Activated CD8-positive, alpha-beta T cell treated with anti-CD3 and anti-CD28 coated beads for 36 hours (primary cell): Measurements from ENCODE around the gene ASB1. TPM values are rescaled to one million over a fixed set of nuclear protein-coding genes. Genes with fewer than 3 reads are reported as not detected.

Experiments used
- ATAC-seq: fragments of 200-7000 bp; cut with Tn5 transposase; one replicate; pipeline ENCODE4 v1.10.0; 2021; ENCODE audit warnings: mild to moderate bottlenecking, moderate library complexity
- CTCF ChIA-PET: fragments of 350-600 bp; sonication (Branson Sonifier 250); formaldehyde crosslinking; loops from one replicate; lab custom pipeline; 2021; ENCODE audit warnings: antibody characterized with exemption; lab: Charles Lee
- POLR2A ChIA-PET: fragments of 350-600 bp; sonication (Branson Sonifier 250); formaldehyde crosslinking; loops from one replicate; lab custom pipeline; 2021; ENCODE audit warnings: antibody characterized with exemption; lab: Charles Lee
- DNase-seq: peaks from one replicate; pipeline ENCODE4 v3.0.0-alpha.2; 2020
- H3K27ac Mint-ChIP-seq: one replicate; pipeline ENCODE4 v1.8.0; 2021; ENCODE audit warnings: mild to moderate bottlenecking, mixed read lengths
- H3K27me3 Mint-ChIP-seq: one replicate; pipeline ENCODE4 v1.8.0; 2021; ENCODE audit warnings: mixed read lengths
- H3K36me3 Mint-ChIP-seq: one replicate; pipeline ENCODE4 v1.8.0; 2021; ENCODE audit warnings: low read depth, mixed read lengths
- H3K4me1 Mint-ChIP-seq: one replicate; pipeline ENCODE4 v1.8.0; 2021; ENCODE audit warnings: low read depth, mixed read lengths
- H3K4me3 Mint-ChIP-seq: one replicate; pipeline ENCODE4 v1.8.0; 2021; ENCODE audit warnings: mild to moderate bottlenecking, moderate library complexity, mixed read lengths
- H3K9me3 Mint-ChIP-seq: one replicate; pipeline ENCODE4 v1.8.0; 2021; ENCODE audit warnings: mixed read lengths
- CTCF ChIP-seq: fragments of 200-600 bp; IDR thresholded peaks from one replicate; pipeline ENCODE4 v1.8.0; 2022; ENCODE audit warnings: antibody characterized with exemption, mild to moderate bottlenecking
- intact Hi-C: fragments of 100-400 bp; cut with micrococcal nuclease; formaldehyde crosslinking; loops from one replicate; pipeline ENCODE4 v1.10.0; 2022
- total RNA-seq, 2 experiments: library from RNA; stranded (reverse); gene quantifications; one replicate each; pipeline ENCODE4 v1.2.3, GENCODE V29; 2021

Gene ASB1
- total RNA-seq, 2 experiments from 2014 or later, result 39.8 to 48.1 TPM

- no peak for ATAC-seq
- Mint-ChIP-seq H3K27me3 (no peaks in the 10 kb centered on the region), H3K9me3 (peaks cover 20% of the 10 kb centered on the region), H3K4me3 (no peak overlapping the region), H3K36me3 (peaks cover 16% of the 10 kb centered on the region), H3K4me1 (no peaks in the 10 kb centered on the region), H3K27ac (no peak overlapping the region)
- ChIA-PET CTCF (interaction anchor here (1.3 to 3.5 kb wide), 2 partner anchors 90 to 97 kb away, joined by 4 to 19 read pairs; no protein-coding TSS in a partner anchor), POLR2A (no interaction called here)
- no peak for DNase-seq
- intact Hi-C loops, result no loop called here
- no peak for TF ChIP-seq CTCF
These were observed 41.1 kb downstream of the ASB1 start for GRCh38 chr2:238467792-238468191.

DNA sequence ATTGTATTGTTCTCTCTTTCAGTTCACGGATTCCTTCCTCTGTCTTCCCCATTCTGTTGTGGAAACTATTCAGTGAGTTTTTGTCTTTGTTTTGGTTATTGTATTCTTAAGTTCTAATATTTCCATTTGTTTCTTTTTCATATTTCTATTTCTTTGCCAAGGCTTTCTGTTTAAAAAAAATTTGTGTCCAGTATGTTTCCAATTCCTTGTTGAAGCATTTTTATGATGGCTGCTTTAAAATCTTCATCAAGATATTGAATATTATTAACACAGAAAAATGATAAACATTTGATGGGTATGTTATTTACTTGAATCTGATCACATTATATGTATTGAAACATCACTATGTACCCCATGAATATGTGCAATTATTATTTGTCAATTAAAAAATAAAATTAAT is 42.4 kb downstream of the ASB1 start:
- CTCF ChIA-PET, result interaction anchor here (3.5 kb wide), 1 partner anchor 98 kb away, joined by 19 read pairs; no protein-coding TSS in a partner anchor
- H3K27me3 Mint-ChIP-seq, result no peaks in the 10 kb centered on the region
- POLR2A ChIA-PET, result no interaction called here
- no peak for ATAC-seq
- H3K36me3 Mint-ChIP-seq, result peaks cover 18% of the 10 kb centered on the region
- intact Hi-C loops, result no loop called here
- no peak overlapping the region for H3K27ac Mint-ChIP-seq
- no peak for DNase-seq
- H3K9me3 Mint-ChIP-seq, result peaks cover 29% of the 10 kb centered on the region
- no peaks in the 10 kb centered on the region for H3K4me1 Mint-ChIP-seq
- no peak overlapping the region for H3K4me3 Mint-ChIP-seq
- TF ChIP-seq CTCF, result no peak

DNA sequence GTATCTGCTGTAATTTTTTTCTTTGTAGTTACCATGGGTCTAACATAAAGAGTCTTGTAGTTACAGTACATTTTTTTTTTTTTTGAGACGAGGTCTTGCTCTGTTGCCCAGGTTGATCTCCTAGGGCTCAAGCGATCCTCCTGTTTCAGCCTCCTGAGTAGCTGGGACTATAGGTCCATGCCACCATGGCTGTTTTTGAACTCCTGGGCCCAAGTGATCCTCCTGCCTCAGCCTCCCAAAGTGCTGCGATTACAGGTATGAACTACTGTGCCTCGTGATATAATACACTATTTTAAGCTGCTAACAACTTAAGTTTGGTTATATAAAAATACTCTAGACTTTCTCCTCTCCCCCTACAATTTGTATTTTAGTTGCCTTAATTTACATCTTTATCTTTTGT is 46.3 kb downstream of the ASB1 start:
- H3K27ac Mint-ChIP-seq, result no peak overlapping the region
- peaks cover 31% of the 10 kb centered on the region for H3K9me3 Mint-ChIP-seq
- ChIA-PET CTCF (interaction anchor here (1.6 kb wide), 1 partner anchor 8 kb away, joined by 5 read pairs; no protein-coding TSS in a partner anchor), POLR2A (no interaction called here)
- no peaks in the 10 kb centered on the region for H3K4me1 Mint-ChIP-seq
- H3K36me3 Mint-ChIP-seq, result peaks cover 18% of the 10 kb centered on the region
- no peak overlapping the region for H3K4me3 Mint-ChIP-seq
- no peaks in the 10 kb centered on the region for H3K27me3 Mint-ChIP-seq
- intact Hi-C loops, result no loop called here
- no peak for DNase-seq
- ATAC-seq, result no peak
- TF ChIP-seq CTCF, result no peak

DNA sequence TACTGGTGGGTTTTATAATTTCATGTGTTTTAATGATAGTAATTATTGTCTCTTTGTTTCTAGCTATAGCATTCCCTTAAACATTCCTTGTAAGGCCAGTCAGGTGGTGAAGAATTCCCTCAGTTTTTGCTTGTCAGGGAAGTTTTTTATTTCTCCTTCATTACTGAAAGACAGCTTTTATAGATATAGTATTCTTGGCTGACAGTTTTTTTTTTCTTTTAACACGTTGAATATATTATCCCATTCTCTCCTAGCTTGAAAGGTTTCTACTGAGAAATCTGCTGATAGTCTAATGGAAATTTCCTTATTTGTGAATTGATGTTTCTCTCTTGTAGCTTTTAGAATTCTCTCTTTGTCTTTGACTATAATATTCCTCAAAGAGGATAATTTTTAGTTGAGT is 46.8 kb downstream of the ASB1 start:
- Mint-ChIP-seq H3K36me3 (peaks cover 18% of the 10 kb centered on the region), H3K9me3 (peaks cover 31% of the 10 kb centered on the region), H3K27me3 (no peaks in the 10 kb centered on the region), H3K27ac (no peak overlapping the region), H3K4me3 (no peak overlapping the region), H3K4me1 (no peaks in the 10 kb centered on the region)
- ATAC-seq (no peak), DNase-seq (no peak)
- ChIA-PET CTCF (interaction anchor here (1.6 kb wide), 1 partner anchor 9 kb away, joined by 5 read pairs; no protein-coding TSS in a partner anchor), POLR2A (no interaction called here)
- TF ChIP-seq CTCF, result no peak
- intact Hi-C loops, result no loop called here

DNA sequence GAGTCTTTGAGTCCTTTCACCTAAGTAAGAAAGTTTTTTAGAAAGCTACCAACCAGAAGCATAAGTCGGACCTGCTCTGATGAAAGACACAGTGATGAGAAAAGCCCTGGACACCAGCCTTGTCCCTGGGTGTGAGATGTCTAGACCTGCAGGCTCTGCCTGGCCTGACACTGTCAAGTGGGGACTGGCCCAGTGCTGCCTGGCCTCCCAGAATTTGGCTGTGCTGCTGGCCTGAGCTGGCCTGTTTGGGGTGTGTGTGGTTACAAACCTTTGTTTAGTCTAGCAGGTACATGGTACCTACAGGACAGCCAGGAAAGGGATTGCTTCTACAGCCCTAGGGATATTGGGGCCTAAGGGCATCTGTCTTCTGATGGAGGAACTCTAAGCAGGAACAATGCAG is 48.3 kb downstream of the ASB1 start:
- no peaks in the 10 kb centered on the region for H3K27me3 Mint-ChIP-seq
- H3K9me3 Mint-ChIP-seq, result peaks cover 26% of the 10 kb centered on the region

More for the DNA sequence above, 48.3 kb downstream of the ASB1 start:
- peaks cover 10% of the 10 kb centered on the region for H3K36me3 Mint-ChIP-seq
- ATAC-seq (no peak), DNase-seq (no peak)
- intact Hi-C loops, result no loop called here
- H3K27ac Mint-ChIP-seq, result no peak overlapping the region
- no peaks in the 10 kb centered on the region for H3K4me1 Mint-ChIP-seq
- no peak overlapping the region for H3K4me3 Mint-ChIP-seq
- CTCF ChIA-PET, result interaction anchor here (1.4 to 1.6 kb wide), 3 partner anchors 16 to 104 kb away, joined by 3 to 7 read pairs (median 5); no protein-coding TSS in a partner anchor
- no peak for TF ChIP-seq CTCF
- POLR2A ChIA-PET, result no interaction called here
